Stimulated activated CD8-positive, alpha-beta memory T cell treated with anti-CD3 and anti-CD28 coated beads, Interleukin-7, amount 100 ng/mL, for 4 hours (primary cell): Measurements from ENCODE around the gene LBH.

ENCODE experiments used
- DNase-seq, 2 donors: peaks; one replicate each; pipeline ENCODE4 v3.0.0-alpha.2; 2020; ENCODE audit warnings: low read depth in 2 of 2

LBH gene

GRCh38 chr2:30305235-30305634 lies 73.9 kb downstream of the LBH start:
- no peak for DNase-seq

- DNase-seq = no peak
Measured at GRCh38 chr2:30306522-30306921, 75.2 kb downstream of the LBH start.

GRCh38 chr2:30308280-30308679 lies 76.9 kb downstream of the LBH start:
- DNase-seq = no peak
